PC-3 (cell line): ENCODE measurements around the gene ATP8A1. TPM values are rescaled to one million over a fixed set of nuclear protein-coding genes. Genes with fewer than 3 reads are reported as not detected.

Experiments used
- ATAC-seq: fragments of 200-7000 bp; cut with Tn5 transposase; 2 replicates; pipeline ENCODE4 v1.9.1; 2020; ENCODE audit warnings: mild to moderate bottlenecking, moderate library complexity
- BruUV-seq: library from RNA; stranded (reverse); fragments of 400-500 nt; replicated peaks from 2 replicates; lab custom pipeline; 2021; lab: Mats Ljungman, UMichigan
- CTCF ChIA-PET: fragments of 300-600 bp; sonication (Branson Sonifier 250); formaldehyde crosslinking; loops from one replicate; lab custom pipeline; 2022; ENCODE audit warnings: antibody characterized with exemption; lab: Charles Lee
- POLR2A ChIA-PET: fragments of 300-600 bp; sonication (Branson Sonifier 250); formaldehyde crosslinking; loops from one replicate; lab custom pipeline; 2022; ENCODE audit warnings: antibody characterized with exemption; ENCODE audit not compliant: unreplicated experiment; lab: Charles Lee
- DNase-seq: peaks from one replicate; pipeline ENCODE4 v3.0.0-alpha.2; 2015
- H2AFZ ChIP-seq: fragments of 300-600 bp; sonication (generic); 2 replicates; pipeline ENCODE4 v1.6.0; 2016; ENCODE audit warnings: antibody characterized with exemption, low read length
- H3F3A ChIP-seq: fragments of 300-600 bp; sonication (generic); one replicate; pipeline ENCODE4 v1.6.0; 2017; ENCODE audit warnings: antibody characterized with exemption, low read length, control low read depth, mild to moderate bottlenecking; ENCODE audit not compliant: unreplicated experiment
- H3K27ac ChIP-seq: fragments of 300-600 bp; sonication (generic); 2 replicates; pipeline ENCODE4 v1.5.1; 2016; ENCODE audit warnings: mild to moderate bottlenecking, low read length
- H3K27me3 ChIP-seq: fragments of 300-600 bp; sonication (generic); 2 replicates; pipeline ENCODE4 v1.6.1; 2016; ENCODE audit warnings: low read length, mixed read lengths
- H3K36me3 ChIP-seq: fragments of 300-600 bp; sonication (generic); 2 replicates; pipeline ENCODE4 v1.6.1; 2016; ENCODE audit warnings: low read depth, mixed run types, low read length, mixed read lengths
- H3K4me1 ChIP-seq: fragments of 300-600 bp; sonication (generic); 2 replicates; pipeline ENCODE4 v1.5.1; 2016; ENCODE audit warnings: low read length; ENCODE audit not compliant: insufficient read depth
- H3K4me2 ChIP-seq: fragments of 300-600 bp; sonication (generic); 2 replicates; pipeline ENCODE4 v1.6.0; 2016; ENCODE audit warnings: low read length
- H3K4me3 ChIP-seq: fragments of 300-600 bp; sonication (generic); 2 replicates; pipeline ENCODE4 v1.5.1; 2016; ENCODE audit warnings: mild to moderate bottlenecking, low read length, mixed read lengths
- H3K79me2 ChIP-seq: fragments of 300-600 bp; sonication (generic); 2 replicates; pipeline ENCODE4 v1.6.1; 2017; ENCODE audit warnings: low read length, mixed read lengths
- H3K9ac ChIP-seq: fragments of 300-600 bp; sonication (generic); 2 replicates; pipeline ENCODE4 v1.6.0; 2016; ENCODE audit warnings: mild to moderate bottlenecking, low read length
- H3K9me2 ChIP-seq: fragments of 300-600 bp; sonication (generic); replicated peaks from 2 replicates; pipeline ENCODE4 v1.6.1; 2016; ENCODE audit warnings: mixed run types, low read length, mixed read lengths
- H3K9me3 ChIP-seq: fragments of 300-600 bp; sonication (generic); 2 replicates; pipeline ENCODE4 v1.6.1; 2016; ENCODE audit warnings: low read length, mixed read lengths
- H4K20me1 ChIP-seq: fragments of 300-600 bp; sonication (generic); 2 replicates; pipeline ENCODE4 v1.6.1; 2016; ENCODE audit warnings: low read length, mixed read lengths
- CTCF ChIP-seq: fragments of 300-600 bp; sonication (generic); conservative IDR thresholded peaks from 2 replicates; pipeline ENCODE4 v1.5.1; 2017; ENCODE audit warnings: antibody characterized with exemption, low read depth, mild to moderate bottlenecking, low read length
- EZH2 ChIP-seq: fragments of 300-600 bp; sonication (generic); IDR thresholded peaks from one replicate; pipeline ENCODE4 v1.6.1; 2017; ENCODE audit warnings: antibody characterized with exemption, mild to moderate bottlenecking, low read length; ENCODE audit not compliant: unreplicated experiment
- EZH2phosphoT487 ChIP-seq: fragments of 300-600 bp; sonication (generic); IDR thresholded peaks from 2 replicates; pipeline ENCODE4 v1.6.1; 2018; ENCODE audit warnings: mild to moderate bottlenecking, antibody characterized with exemption, low read length, borderline replicate concordance
- intact Hi-C: fragments of 100-400 bp; cut with micrococcal nuclease; formaldehyde crosslinking; loops from 2 replicates; pipeline ENCODE4 v1.9.0; 2023
- total RNA-seq: library from RNA; depleted of rRNA; stranded (reverse); fragments of >200 nt; gene quantifications from 2 replicates; pipeline ENCODE4 v1.2.3, GENCODE V29; 2014

The ATP8A1 gene
- total RNA-seq, 1 experiment from 2014 or later = 3.9 TPM

DNA sequence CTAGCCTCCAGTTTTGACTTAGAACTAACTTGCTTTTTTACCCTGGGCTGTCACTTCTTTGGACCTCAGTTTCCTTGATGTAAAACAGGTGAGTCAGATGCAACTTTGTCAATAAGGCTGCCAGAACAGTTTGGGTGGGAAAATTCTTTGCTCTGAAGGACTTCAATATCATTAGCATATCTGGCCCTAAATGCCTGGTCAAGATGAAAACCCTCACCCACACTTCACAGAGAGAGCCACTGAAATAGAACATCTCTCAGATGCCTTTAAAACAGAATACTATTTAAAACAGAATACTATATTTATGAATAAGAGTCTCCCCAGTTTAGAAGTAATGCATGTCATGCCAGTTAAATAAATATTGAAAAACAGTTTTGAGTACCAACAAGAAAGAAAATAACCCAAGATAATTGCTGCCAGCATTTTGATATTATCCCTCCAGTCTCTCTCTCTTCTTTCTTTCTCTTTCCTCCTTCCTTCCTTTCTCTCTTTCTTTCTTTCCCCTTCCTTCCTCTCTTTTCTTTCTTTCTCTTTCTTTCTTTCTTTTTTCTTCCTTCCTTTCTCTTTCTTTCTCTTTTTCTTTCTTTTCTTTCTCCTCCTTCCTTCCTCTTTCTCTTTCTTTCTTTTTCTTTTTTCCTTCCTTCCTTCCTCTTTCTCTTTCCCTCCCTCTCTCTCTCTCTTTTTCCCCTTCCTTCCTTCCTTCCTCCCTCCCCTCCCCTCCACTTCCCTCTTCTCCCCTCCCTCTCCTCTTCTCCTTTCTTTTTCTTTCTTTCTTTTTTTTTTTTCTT is 292.4 kb downstream of the ATP8A1 start:
- H2AFZ ChIP-seq = no peak overlapping the region
- no TSS peak for BruUV-seq
- H3K27me3 ChIP-seq = no peaks in the 10 kb centered on the region
- ATAC-seq (no peak), DNase-seq (no peak)
- H4K20me1 ChIP-seq = no peaks in the 10 kb centered on the region
- H3K27ac ChIP-seq = no peak overlapping the region
- no peak overlapping the region for H3K4me3 ChIP-seq
- H3F3A ChIP-seq = no peaks in the 10 kb centered on the region
- CTCF ChIA-PET = no interaction called here
- no peak for TF ChIP-seq EZH2
- TF ChIP-seq EZH2phosphoT487 = no peak
- no peak for TF ChIP-seq CTCF
- no peaks in the 10 kb centered on the region for H3K9me2 ChIP-seq
- no peaks in the 10 kb centered on the region for H3K9me3 ChIP-seq
- POLR2A ChIA-PET = no interaction called here
- H3K79me2 ChIP-seq = no peaks in the 10 kb centered on the region
- no peaks in the 10 kb centered on the region for H3K36me3 ChIP-seq
- intact Hi-C loops = no loop called here
- no peaks in the 10 kb centered on the region for H3K4me1 ChIP-seq
- no peak overlapping the region for H3K9ac ChIP-seq
- H3K4me2 ChIP-seq = no peak overlapping the region

GRCh38 chr4:42363614-42364013 is 293.3 kb downstream of the ATP8A1 start:
- Histone ChIP-seq H3K27me3 (no peaks in the 10 kb centered on the region), H2AFZ (no peak overlapping the region), H4K20me1 (no peaks in the 10 kb centered on the region), H3K36me3 (no peaks in the 10 kb centered on the region), H3K27ac (no peak overlapping the region), H3K4me2 (no peak overlapping the region), H3F3A (no peaks in the 10 kb centered on the region), H3K79me2 (no peaks in the 10 kb centered on the region), H3K9ac (no peak overlapping the region), H3K4me1 (no peaks in the 10 kb centered on the region), H3K4me3 (no peak overlapping the region), H3K9me2 (no peaks in the 10 kb centered on the region), H3K9me3 (no peaks in the 10 kb centered on the region)
- TF ChIP-seq EZH2phosphoT487 = no peak
- TF ChIP-seq CTCF = no peak
- no peak for TF ChIP-seq EZH2
- ChIA-PET CTCF (no interaction called here), POLR2A (no interaction called here)
- BruUV-seq = no TSS peak
- intact Hi-C loops = no loop called here
- ATAC-seq (no peak), DNase-seq (no peak)

DNA sequence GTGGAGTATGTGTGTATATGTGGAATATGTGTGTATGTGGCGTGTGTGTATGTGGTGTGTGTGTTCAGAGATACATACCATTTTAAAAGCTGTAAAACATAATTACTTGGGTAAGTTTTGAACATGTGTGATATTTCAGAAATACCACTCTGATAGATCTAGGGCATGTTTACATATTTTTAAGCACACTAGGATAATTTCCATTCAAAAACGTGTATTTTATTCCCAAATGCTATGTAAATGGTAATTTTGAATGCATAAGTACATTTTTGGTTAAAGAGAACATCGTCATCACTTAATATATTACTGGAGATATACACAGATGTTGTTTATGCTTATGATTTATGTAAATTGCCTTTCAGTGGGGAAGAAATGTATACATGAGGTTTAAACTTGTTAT is 294.3 kb downstream of the ATP8A1 start:
- no peak overlapping the region for H3K4me3 ChIP-seq
- no peak overlapping the region for H3K9ac ChIP-seq
- ATAC-seq = no peak
- ChIA-PET CTCF (no interaction called here), POLR2A (no interaction called here)
- no peaks in the 10 kb centered on the region for H3K9me3 ChIP-seq
- BruUV-seq = no TSS peak
- no peaks in the 10 kb centered on the region for H3K4me1 ChIP-seq
- H3K79me2 ChIP-seq = no peaks in the 10 kb centered on the region
- no peaks in the 10 kb centered on the region for H3K27me3 ChIP-seq
- intact Hi-C loops = no loop called here
- no peaks in the 10 kb centered on the region for H4K20me1 ChIP-seq
- no peak overlapping the region for H3K27ac ChIP-seq
- no peak overlapping the region for H3K4me2 ChIP-seq
- H2AFZ ChIP-seq = no peak overlapping the region
- no peaks in the 10 kb centered on the region for H3F3A ChIP-seq
- DNase-seq = no peak
- no peaks in the 10 kb centered on the region for H3K36me3 ChIP-seq
- TF ChIP-seq EZH2 (no peak), CTCF (no peak), EZH2phosphoT487 (no peak)
- no peaks in the 10 kb centered on the region for H3K9me2 ChIP-seq
